ENCODE data around the gene NKAIN1. TPM values are rescaled to one million over a fixed set of nuclear protein-coding genes. Genes with fewer than 3 reads are reported as not detected.

Gene NKAIN1
- total RNA-seq, 4 donors from 2014 or later, result not detected

DNA sequence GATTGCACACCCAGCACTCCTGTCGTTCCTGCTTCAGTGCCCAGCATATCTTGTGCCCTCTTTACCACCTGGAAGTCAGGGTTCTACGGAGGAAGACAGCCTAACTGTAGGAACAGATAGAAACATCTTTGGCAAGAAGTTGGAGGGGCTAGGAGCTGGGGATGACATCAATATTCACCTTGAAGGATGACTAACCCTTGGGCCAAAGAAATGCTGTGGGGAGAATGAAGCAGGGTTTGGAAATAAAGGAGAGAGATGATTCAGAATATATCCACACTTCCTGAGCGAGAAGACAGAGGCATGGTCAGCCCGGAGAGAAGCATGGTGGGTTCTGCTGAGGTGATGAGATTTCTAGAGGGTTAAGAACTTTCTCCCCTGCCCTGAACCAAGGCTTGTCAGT is 4.6 kb upstream of the NKAIN1 start:
- peaks cover 0 to 6% of the 10 kb centered on the region in 2 donors for H3K4me1 ChIP-seq
- H3K9me3 ChIP-seq, result no peaks in the 10 kb centered on the region
- intact Hi-C loops (cut with DNase I), result no loop called here
- H3K27me3 ChIP-seq, result no peaks in the 10 kb centered on the region
- WGBS, 2 donors, result 67 to 79% methylated on average over 4 of the region's 4 CpGs
- H3K4me3 ChIP-seq (replicated peaks in 1 of 3), result no peak overlapping the region
- TF ChIP-seq, protein P1, sequence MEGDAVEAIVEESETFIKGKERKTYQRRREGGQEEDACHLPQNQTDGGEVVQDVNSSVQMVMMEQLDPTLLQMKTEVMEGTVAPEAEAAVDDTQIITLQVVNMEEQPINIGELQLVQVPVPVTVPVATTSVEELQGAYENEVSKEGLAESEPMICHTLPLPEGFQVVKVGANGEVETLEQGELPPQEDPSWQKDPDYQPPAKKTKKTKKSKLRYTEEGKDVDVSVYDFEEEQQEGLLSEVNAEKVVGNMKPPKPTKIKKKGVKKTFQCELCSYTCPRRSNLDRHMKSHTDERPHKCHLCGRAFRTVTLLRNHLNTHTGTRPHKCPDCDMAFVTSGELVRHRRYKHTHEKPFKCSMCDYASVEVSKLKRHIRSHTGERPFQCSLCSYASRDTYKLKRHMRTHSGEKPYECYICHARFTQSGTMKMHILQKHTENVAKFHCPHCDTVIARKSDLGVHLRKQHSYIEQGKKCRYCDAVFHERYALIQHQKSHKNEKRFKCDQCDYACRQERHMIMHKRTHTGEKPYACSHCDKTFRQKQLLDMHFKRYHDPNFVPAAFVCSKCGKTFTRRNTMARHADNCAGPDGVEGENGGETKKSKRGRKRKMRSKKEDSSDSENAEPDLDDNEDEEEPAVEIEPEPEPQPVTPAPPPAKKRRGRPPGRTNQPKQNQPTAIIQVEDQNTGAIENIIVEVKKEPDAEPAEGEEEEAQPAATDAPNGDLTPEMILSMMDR (IDR thresholded peaks at IDR 0.05), result no peak
- no peak for TF ChIP-seq POLR2A (IDR thresholded peaks at IDR 0.05)
- H3K36me3 ChIP-seq, result no peaks in the 10 kb centered on the region
- DNase-seq, result no peak
- no peak overlapping the region for H3K27ac ChIP-seq

- WGBS, 2 donors, result 86 to 89% methylated on average over 10 of the region's 10 CpGs
- no peak for DNase-seq
- H3K27ac ChIP-seq, result no peak overlapping the region
- H3K36me3 ChIP-seq, result no peaks in the 10 kb centered on the region
- intact Hi-C loops (cut with DNase I), result no loop called here
- no peaks in the 10 kb centered on the region for H3K9me3 ChIP-seq
- no peaks in the 10 kb centered on the region for H3K27me3 ChIP-seq
- TF ChIP-seq, protein P1 (IDR thresholded peaks at IDR 0.05), result no peak
- no peak for TF ChIP-seq POLR2A (IDR thresholded peaks at IDR 0.05)
- no peak overlapping the region for H3K4me3 ChIP-seq (replicated peaks in 1 of 3)
- peaks cover 0 to 11% of the 10 kb centered on the region in 2 donors for H3K4me1 ChIP-seq
Measured at GRCh38 chr1:31243501-31244286, 4.0 kb upstream of the NKAIN1 start.

DNA sequence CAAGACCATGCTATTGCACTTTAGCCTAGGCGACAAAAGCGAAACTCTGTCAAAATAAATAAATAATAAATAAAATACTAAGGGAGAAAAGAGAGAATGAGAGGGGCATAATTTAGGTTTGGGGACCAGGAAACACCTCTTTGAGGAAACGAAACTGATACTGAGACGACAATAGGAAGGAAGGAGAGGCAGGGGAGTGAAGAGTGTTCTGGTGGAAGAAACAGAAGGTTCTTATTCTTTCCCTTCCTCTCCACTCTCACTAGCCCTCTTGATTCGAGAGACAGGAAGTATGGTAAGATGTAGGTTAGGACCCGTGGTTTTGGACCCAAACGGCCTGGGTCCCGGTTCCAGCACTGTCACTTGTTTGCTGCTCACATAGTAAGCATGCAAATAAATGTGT is 1.6 kb upstream of the NKAIN1 start:
- 65 to 67% methylated on average over 8 of the region's 8 CpGs for WGBS, 2 donors
- no peaks in the 10 kb centered on the region for H3K27me3 ChIP-seq

DNA sequence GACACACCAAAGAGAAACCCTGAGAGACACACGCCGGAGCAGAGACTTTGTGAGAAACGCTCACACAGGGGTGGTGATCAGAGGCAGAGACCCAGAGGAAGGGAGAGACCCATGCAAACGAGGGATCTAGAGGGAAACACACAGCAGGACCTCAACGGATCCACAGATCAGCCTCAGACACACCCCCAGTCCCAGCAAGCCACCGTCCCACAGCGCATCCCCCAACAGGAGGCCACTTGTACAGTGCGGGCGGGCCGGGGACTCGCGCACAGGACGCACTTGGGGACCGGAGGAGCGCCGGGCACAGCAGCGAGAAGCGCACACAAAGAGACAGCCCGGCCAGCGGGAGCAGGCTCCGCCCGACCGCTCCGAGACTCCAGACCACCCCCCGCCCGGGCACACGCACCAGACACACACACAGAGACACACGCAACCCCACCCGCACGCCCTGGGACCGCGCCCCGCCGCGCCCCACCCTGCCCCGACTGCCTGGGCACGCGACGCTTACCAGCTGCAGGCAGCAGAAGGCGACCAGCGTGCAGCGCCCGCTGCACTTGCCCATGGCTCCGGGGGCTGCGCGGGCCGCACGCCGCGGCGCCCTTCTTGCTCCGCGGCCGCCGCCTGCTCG is 587 bp downstream of the NKAIN1 start:
- Histone ChIP-seq H3K4me3 (replicated peaks in 1 of 3) (no peak overlapping the region), H3K27me3 (no peaks in the 10 kb centered on the region), H3K27ac (no peak overlapping the region), H3K9me3 (no peaks in the 10 kb centered on the region), H3K36me3 (no peaks in the 10 kb centered on the region), H3K4me1 (peaks cover 0 to 11% of the 10 kb centered on the region in 2 donors)
- intact Hi-C loops (cut with DNase I), result no loop called here
- peak in 1 of 2 donors; percentile 4 for DNase-seq
- no peak for TF ChIP-seq POLR2A (IDR thresholded peaks at IDR 0.05)
- TF ChIP-seq, protein P1 (IDR thresholded peaks at IDR 0.05), result no peak
- WGBS, 2 donors, result 2% methylated on average over 12 to 21 of the region's 56 CpGs

More for the DNA sequence above, 1.6 kb upstream of the NKAIN1 start:
- Histone ChIP-seq H3K27ac (no peak overlapping the region), H3K36me3 (no peaks in the 10 kb centered on the region), H3K9me3 (no peaks in the 10 kb centered on the region), H3K4me3 (replicated peaks in 1 of 3) (no peak overlapping the region), H3K4me1 (peaks cover 0 to 11% of the 10 kb centered on the region in 2 donors)
- DNase-seq, result no peak
- intact Hi-C loops (cut with DNase I), result no loop called here
- TF ChIP-seq, protein P1 (IDR thresholded peaks at IDR 0.05), result no peak
- no peak for TF ChIP-seq POLR2A (IDR thresholded peaks at IDR 0.05)

DNA sequence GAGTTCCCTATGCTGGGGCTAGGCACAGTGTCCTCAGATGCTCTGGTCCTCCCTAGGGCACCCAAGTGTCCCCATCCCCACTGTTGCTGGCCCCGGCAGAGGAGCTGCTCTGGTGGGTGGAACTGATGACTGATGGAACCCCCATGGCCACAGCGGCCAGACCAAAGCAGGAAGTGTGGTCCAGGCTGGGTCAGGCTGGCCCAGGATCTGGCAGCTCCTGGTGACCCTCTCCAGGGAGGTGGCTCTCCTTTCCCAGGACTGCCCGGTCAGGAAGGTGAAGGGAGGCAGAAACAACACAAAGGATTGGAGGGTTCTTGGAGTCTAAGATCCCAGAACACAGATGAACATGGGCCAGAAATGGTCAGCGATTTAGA is 1.1 kb downstream of the NKAIN1 start:
- H3K36me3 ChIP-seq, result no peaks in the 10 kb centered on the region
- H3K27ac ChIP-seq, result no peak overlapping the region
- intact Hi-C loops (cut with DNase I), result no loop called here
- no peaks in the 10 kb centered on the region for H3K27me3 ChIP-seq
- peaks cover 0 to 11% of the 10 kb centered on the region in 2 donors for H3K4me1 ChIP-seq
- TF ChIP-seq, protein P1 (IDR thresholded peaks at IDR 0.05), result no peak
- no peak for TF ChIP-seq POLR2A (IDR thresholded peaks at IDR 0.05)
- 11 to 28% methylated on average over 4 of the region's 4 CpGs for WGBS, 2 donors
- no peaks in the 10 kb centered on the region for H3K9me3 ChIP-seq
- DNase-seq, result no peak
- no peak overlapping the region for H3K4me3 ChIP-seq (replicated peaks in 1 of 3)
